HG03139 (cell line): ENCODE data around the gene GLB1L3.
"Not testable (repeated sequence)": the region's sequence is repeated elsewhere in the genome, so short reads cannot be mapped to it uniquely, and the experiment has no call there.

Experiments
- ATAC-seq: cut with Tn5 transposase; IDR thresholded peaks from one replicate; pipeline ENCODE4 v1.9.1; 2021; ENCODE audit not compliant: unreplicated experiment

Gene GLB1L3

GRCh38 chr11:134275188-134275533, 1.0 kb upstream of the GLB1L3 start:
- ATAC-seq: no peak

- ATAC-seq: no peak
These were observed 410 bp downstream of the GLB1L3 start for GRCh38 chr11:134276396-134277182.

- ATAC-seq: no peak
These were observed 1.2 kb downstream of the GLB1L3 start for GRCh38 chr11:134277183-134278001.

- no peak for ATAC-seq
These were observed 2.2 kb downstream of the GLB1L3 start for GRCh38 chr11:134278356-134278755.

GRCh38 chr11:134281635-134282034, 5.5 kb downstream of the GLB1L3 start:
- not testable (repeated sequence) for ATAC-seq

GRCh38 chr11:134282121-134283045, 6.2 kb downstream of the GLB1L3 start:
- ATAC-seq: no peak

- ATAC-seq: no peak
These were observed 7.5 kb downstream of the GLB1L3 start for GRCh38 chr11:134283461-134284230.

- not testable (repeated sequence) for ATAC-seq
These were observed 8.2 kb downstream of the GLB1L3 start for GRCh38 chr11:134284349-134284748.

GRCh38 chr11:134287561-134287960, 11.4 kb downstream of the GLB1L3 start:
- ATAC-seq: no peak

GRCh38 chr11:134288486-134288885, 12.3 kb downstream of the GLB1L3 start:
- ATAC-seq: no peak

- no peak for ATAC-seq
These were observed 13.0 kb downstream of the GLB1L3 start for GRCh38 chr11:134289167-134289566.

GRCh38 chr11:134289789-134290188, 13.6 kb downstream of the GLB1L3 start:
- no peak for ATAC-seq

- no peak for ATAC-seq
These were observed 14.5 kb downstream of the GLB1L3 start for GRCh38 chr11:134290646-134291045.

- no peak for ATAC-seq
These were observed 15.0 kb downstream of the GLB1L3 start for GRCh38 chr11:134291196-134291595.

GRCh38 chr11:134292661-134293060, 16.5 kb downstream of the GLB1L3 start:
- ATAC-seq: no peak

GRCh38 chr11:134293119-134294113, 17.2 kb downstream of the GLB1L3 start:
- ATAC-seq: no peak

- no peak for ATAC-seq
These were observed 18.5 kb downstream of the GLB1L3 start for GRCh38 chr11:134294664-134295063.

- ATAC-seq: no peak
These were observed 36.0 kb downstream of the GLB1L3 start for GRCh38 chr11:134312223-134312622.

GRCh38 chr11:134312807-134313206, 36.6 kb downstream of the GLB1L3 start:
- ATAC-seq: no peak
